ENCODE results near the gene PFDN6.
"Not testable (repeated sequence)": the region's sequence is repeated elsewhere in the genome, so short reads cannot be mapped to it uniquely, and the experiment has no call there.

Gene PFDN6

DNA sequence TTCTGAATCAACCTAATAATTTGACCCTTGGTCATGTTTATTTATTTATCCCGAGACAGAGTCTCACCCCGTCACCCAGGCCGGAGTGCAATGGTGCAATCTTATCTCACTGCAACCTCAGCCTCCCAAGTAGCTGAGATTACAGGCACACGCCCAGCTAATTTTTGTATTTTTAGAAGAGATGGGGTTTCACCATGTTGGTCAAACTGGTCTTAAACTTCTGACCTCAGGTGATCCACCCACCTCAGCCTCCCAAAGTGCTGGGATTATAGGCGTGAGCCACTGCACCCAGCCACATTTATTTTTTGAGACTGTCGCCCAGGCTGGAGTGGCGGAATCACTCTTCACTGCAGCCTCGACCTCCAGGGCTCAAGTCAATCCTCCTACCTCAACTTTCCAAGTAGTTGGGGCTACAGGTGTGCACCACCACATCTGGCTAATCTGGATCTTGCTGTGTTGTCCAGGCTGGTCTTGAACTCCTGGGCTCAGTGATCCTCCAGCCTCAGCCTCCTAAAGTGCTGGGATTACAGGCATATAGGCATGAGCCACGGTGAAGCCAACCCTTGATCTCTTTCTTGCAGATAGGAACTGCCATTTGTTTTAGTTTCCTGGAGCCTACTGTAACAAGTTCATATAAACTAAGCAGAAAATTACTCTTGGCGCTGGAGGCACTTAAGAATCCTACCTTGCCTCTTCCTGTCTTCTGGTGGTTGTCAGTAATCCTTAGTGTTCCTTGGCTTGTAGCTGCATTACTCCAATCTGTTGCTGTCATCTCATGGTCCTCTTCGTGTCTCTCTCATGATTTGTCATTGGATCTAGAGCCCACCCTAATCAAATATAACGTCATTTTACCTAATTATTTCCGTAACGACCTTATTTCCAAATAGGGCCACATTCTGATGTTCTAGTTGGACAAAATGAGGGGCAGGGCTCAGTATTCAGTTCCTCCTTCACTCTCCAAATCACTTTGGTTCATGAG lies 15.2 kb upstream of the PFDN6 start:
- DNase-seq (ENCODE audit: low spot score), result no peak

DNA sequence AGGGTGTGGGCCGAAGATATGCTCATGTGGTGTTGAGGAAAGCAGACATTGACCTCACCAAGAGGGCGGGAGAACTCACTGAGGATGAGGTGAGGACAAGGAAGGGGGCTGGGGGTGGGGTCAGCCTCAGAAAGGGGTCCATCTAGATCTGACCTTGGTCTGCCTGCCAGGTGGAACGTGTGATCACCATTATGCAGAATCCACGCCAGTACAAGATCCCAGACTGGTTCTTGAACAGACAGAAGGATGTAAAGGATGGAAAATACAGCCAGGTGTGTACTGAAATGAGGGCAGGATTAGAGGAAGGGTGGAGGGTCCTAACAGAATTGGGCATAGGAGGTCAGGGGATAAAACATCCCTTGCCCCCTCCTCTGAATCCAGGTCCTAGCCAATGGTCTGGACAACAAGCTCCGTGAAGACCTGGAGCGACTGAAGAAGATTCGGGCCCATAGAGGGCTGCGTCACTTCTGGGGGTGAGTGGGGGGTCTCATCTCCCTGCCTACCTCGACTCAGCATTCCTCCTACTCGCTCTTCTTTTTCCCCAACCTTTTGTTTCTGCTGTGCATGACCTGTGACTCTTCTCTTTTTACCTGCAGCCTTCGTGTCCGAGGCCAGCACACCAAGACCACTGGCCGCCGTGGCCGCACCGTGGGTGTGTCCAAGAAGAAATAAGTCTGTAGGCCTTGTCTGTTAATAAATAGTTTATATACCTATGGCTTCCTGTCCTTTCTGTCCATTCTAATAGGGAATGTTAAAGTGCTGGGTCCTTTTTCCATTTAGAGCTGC lies 13.4 kb upstream of the PFDN6 start:
- not testable (repeated sequence) for DNase-seq (ENCODE audit: low spot score)

DNA sequence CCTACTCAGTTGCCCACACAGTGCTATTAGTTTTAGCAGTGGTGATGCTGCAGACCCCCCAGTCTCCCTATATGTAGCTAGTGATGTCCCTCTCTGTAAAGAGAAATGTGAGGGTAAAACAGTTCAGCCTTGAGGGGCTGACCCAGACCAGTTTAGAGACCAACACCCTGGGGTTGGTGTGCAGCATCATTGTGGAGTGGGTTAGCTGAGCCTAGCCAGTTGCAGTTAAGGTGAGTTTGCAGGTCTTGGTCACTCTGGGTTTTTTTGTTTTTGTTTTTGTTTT lies 12.9 kb upstream of the PFDN6 start:
- no peak for DNase-seq (ENCODE audit: low spot score)

DNA sequence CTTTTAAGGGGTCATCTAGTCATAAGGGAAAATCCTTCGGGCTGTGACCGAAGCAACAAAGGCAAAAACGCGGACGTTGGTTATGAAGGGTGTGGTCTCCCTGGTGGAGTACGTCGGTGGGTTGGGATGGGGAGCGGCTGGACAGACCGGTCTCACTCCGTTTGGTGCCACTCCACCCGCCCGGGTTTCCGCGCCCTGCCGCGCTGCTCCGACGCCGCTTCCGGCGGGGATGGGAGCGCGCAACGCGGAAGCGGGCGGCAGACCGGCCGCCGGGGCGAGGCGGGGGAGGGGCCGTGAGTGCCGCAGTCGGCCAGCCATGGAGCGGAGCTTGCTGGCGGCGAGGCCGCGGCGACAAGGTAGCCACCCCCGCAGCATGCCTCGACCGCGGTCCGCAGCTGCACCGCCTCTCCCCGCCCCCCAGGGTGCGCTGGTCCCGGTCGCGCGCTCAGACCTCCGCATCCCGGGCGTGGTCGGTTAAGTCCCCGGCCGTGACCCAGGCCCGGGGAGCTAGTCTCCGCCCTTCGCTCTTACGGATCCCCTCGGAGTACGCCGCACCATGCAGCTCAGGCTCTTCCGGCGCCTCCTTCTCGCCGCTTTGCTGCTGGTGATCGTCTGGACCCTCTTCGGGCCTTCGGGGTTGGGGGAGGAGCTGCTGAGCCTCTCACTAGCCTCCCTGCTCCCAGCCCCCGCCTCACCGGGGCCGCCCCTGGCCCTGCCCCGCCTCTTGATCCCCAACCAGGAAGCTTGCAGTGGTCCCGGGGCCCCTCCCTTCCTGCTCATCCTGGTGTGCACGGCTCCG lies 12.3 kb upstream of the PFDN6 start, which contains the start of gene B3GALT4:
B3GALT4 (plus strand) TSS at position 260 of the 799 bp plus-strand sequence; CDS start at position 557, 297 bp downstream.
- peak; percentile 70 for DNase-seq (ENCODE audit: low spot score)

DNA sequence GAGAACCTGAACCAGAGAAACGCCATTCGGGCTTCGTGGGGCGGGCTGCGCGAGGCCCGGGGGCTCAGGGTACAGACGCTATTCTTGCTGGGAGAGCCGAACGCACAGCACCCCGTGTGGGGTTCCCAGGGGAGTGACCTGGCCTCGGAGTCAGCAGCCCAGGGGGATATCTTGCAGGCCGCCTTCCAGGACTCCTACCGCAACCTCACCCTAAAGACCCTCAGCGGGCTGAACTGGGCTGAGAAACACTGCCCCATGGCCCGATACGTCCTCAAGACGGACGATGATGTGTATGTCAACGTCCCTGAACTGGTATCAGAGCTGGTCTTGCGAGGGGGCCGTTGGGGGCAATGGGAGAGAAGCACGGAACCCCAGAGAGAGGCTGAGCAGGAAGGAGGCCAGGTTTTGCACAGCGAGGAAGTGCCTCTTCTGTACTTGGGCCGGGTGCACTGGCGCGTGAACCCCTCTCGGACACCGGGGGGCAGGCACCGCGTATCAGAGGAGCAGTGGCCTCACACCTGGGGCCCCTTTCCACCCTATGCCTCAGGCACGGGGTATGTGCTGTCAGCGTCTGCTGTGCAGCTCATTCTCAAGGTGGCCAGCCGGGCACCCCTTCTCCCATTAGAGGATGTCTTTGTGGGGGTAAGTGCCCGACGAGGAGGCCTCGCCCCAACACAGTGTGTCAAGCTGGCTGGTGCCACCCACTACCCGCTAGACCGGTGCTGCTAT lies 11.6 kb upstream of the PFDN6 start:
- no peak for DNase-seq (ENCODE audit: low spot score)

DNA sequence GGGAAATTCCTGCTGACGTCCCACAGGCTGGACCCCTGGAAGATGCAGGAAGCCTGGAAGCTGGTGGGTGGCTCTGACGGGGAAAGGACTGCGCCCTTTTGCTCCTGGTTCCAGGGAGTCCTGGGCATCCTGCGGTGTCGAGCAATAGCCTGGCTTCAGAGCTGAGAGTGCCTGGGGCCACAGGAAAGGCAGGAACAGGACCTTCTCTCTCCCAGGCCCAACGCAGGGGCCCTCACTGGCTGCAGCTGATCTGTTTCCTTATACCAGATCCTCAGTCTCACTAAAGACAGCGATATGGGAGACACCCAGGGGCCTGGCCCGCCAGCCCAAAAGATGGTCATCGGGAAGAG lies 11.0 kb upstream of the PFDN6 start:
- no peak for DNase-seq (ENCODE audit: low spot score)

DNA sequence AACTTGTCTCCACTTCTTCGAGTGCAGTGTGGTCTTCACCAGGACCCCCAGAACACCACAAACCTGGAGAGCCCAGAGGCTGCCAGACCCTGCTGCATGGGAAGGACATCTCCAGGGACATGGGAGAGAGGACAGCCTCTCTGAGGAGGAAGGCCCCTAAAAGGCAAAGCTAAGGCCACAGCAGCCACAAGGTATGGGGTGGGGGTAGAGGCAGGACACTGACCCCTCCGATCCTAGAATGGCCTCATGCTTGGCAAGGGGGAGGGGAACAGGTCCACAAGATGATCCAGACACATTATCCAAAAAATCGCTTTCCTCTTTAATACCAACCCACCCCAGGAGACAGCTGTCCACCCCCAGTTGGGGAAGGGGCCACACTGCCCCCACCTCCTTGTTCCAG lies 10.6 kb upstream of the PFDN6 start:
- no peak for DNase-seq (ENCODE audit: low spot score)

DNA sequence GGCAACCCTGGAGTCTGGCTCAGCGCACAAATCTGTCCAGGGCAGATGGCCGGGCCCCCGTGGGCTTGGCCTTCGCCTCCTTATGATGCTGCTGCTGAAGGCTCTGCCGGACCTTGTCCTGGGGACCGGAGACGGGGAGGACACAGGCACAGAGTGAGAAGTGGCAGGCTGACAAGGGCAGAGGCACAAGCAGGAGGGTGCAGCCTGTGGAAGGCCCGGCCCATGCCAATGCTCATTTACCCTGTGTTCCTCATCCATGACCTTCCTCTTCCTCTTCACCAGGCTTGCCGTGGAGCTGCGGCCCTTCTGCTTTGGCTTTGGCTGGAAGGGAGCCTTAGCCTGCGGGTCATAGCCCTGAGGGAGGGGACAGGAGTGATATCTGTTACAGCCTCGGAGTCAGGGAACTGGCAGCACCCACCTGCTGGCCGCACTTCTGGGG lies 10.1 kb upstream of the PFDN6 start:
- DNase-seq (ENCODE audit: low spot score), result no peak

DNA sequence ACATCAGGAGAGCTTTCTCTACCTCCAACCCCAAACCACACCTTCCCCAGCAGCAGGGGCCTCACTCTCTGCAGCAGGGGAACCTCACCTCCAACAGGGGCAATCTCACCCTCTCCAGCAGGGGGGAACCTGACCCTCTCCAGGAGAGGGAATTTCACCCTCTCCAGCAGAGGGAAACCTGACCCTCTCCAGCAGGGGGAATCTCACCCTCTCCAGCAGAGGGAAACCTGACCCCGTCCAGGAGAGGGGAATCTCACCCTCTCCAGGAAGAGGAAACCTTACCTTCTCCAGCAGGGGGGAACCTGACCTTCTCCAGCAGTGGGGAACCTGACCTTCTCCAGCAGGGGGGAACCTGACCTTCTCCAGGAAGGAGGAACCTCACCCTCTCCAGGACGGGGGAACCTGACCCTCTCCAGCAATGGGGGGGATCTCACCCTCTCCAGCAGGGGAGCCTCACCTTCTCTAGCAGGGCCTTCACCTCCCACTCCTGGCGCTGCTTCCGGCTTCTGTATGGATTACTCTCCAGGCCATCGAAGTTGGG lies 9.4 kb upstream of the PFDN6 start:
- DNase-seq (ENCODE audit: low spot score), result no peak

DNA sequence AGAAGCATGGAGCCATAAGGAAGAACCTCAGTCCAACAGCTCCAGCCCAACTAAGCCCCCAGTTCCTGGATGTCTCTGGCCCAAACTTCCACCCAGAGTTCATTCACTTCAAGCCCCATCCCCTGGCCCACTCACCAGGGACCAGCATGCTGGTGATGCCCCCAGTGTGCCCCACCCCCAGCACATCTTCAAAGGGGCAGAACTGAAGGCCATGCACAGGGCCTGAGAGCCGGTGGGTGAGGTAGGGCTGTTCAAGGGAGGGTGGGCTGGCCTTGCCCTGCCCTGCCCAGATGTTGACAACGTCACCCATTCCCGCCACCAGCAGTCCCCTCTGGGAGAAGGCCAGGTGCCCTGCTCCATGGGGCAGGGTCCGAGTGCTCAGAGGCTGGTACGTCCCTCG lies 8.9 kb upstream of the PFDN6 start:
- DNase-seq (ENCODE audit: low spot score), result no peak

DNA sequence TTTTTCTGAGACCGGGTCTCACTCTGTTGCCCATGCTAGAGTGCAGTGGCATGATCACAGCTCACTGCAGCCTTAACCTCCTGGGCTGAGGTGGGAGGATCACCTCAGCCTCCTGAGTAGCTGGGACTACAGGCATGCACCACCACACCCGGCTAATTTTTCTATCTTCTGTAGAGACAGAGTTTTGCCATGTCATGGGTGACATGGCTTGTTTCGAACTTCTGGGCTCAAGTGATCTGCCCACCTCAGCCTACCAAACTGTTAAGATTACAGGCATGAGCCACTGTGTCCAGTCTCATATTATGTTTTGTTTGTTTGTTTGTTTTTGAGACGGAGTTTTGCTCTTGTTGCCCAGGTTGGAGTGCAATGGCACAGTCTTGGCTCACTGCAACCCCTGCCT lies 4.2 kb upstream of the PFDN6 start:
- not testable (repeated sequence) for DNase-seq (ENCODE audit: low spot score)

DNA sequence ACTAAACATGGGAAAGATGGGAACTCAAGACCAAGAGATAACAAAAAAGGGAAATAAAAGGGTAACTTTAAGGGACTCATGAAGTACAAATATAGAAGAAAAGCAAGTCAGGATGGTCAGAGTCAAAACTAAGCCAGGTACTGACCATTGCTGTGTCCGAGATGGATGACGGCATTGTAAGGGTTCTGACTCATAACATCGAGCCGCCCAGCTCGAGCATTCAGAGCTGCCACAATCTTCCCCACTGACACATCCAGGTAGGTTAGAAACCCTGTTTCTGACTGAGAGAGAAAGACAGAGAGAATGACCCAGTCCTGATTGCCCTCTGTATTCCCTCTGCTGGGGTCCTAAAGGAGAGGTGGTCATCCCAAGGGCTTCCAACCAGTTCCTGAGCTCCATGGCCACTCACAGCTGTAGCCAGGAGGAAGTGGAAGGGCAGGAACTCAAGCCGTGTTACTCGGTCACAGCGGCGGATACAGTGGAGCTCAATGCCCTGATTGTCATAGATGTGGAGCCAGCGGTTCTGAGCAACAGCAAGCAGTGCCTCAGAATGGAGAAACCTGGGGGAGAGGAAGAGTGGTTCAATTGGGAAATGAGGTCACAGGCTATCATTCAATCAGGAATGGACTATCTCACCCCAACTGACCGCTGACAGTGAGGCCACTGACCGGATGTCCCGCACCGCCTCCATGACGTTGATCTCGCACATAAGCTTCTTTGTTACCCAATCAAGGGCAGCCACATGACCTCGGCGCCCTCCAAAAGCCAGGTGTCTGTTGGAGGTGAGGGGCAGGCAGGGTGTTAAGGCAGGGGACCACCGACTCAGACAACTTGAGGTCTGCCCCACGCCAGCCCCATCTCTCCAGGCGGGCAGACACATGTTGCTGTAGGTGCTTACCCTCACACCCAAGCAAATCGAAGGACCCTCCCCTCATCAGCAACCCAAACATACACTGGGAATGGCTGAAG lies 2.2 kb upstream of the PFDN6 start:
- no peak for DNase-seq (ENCODE audit: low spot score)

DNA sequence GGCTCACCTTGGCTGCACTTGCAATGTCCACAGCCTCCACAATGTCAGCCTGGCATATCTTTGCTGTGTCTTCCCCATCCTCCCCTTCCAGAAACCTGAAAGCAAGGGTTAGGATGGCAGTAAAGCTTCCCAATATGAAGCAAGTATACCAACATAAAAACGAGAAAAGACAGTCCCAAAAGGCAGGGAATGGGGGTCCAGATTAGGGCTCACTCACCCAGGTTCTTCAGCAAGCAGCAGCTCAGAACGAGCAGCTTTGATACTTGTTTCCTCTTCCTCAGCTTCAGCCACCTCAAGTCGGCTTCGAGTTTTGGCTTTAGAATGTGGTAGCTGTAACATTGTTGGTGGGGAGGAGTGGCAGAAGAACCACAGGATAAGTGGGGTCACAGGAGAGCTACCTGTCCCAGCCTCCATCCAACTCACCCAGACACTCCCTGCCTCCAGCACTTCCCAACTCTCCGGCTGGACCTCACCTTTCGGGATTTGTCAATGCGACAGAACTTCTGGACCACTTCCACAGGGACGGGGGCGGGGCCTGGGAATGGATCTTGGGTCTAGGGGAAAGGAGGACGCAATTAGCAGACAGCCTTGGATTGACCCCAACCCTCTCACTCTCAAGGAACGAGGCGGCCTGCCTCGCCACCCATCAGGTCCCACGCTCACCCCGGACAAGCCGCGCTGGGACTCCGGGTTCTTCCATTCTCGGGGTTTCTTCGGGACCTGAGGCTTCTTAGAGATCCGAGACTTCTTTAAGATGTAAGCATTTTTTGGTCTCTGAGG lies 1.1 kb upstream of the PFDN6 start:
- no peak for DNase-seq (ENCODE audit: low spot score)

DNA sequence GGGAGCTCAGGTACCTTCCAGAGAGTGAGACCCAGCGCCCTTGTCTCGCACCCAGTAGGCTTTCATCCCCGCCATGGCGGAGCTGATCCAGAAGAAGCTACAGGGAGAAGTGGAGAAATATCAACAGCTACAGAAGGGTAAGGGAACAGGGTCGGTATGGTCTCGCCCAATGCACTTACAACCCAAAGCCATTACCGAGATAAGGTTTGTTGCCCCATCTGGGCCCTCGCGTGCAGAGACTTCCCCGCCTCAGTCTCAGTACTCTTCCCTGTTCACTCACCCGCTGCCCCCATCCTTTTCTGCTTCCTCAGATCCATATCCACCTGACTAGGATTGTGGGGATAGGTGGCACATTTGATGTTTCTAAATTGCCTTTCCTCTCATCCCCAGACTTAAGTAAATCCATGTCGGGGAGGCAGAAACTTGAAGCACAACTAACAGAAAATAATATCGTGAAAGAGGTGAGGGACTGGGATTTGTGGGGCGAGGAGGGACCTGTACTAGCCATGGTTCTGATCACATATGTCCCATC lies 449 bp downstream of the PFDN6 start:
- no peak for DNase-seq (ENCODE audit: low spot score)

DNA sequence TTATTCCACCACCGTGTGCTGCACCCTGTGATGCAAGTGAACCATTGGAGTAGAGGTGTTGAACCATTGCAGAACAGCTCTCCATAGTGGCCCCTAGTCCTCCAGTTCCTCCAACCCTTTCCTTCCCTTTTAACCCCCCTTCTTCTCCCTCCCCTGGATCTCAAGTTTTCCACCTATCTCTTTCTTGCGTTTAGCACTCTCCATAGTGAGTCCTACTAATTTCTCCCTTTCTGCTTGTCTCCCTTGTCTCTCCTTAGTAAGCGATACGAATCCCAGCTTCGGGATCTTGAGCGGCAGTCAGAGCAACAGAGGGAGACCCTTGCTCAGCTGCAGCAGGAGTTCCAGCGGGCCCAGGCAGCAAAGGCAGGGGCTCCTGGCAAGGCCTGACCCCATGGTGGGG lies 1.1 kb downstream of the PFDN6 start:
- DNase-seq (ENCODE audit: low spot score), result no peak

DNA sequence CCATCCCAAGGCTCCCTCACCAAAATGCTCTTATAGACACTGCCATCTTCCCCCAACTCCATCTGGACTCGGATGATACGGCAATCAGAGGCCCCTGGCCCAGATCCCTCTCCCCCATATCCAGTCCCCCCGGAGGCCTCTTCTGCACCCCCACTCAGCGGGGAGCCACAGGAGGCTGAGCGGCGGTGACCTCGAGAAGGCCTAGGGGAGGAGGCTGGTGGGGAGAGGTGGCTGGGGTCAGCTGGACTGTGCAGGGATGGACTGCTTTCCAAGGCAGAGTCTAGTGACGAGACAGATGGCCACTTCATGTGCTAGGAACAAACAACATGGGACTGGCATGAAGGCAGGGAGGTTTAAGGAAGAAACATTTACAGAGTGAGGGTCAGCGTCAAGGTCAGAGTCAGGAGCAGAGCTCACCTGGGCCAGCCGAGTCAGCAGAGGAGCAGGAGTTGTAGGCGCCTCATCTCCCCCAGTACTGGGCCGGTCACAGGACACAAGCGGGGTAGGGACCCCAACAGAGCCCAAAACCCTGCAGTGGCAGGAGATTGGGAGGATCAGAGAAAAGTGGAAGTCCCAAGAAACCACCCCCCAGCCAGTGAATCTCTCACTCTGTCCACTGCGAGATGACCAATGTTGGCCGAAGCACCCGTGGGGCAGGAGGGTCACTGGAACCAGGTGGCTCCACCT lies 3.7 kb downstream of the PFDN6 start:
- no peak for DNase-seq (ENCODE audit: low spot score)

DNA sequence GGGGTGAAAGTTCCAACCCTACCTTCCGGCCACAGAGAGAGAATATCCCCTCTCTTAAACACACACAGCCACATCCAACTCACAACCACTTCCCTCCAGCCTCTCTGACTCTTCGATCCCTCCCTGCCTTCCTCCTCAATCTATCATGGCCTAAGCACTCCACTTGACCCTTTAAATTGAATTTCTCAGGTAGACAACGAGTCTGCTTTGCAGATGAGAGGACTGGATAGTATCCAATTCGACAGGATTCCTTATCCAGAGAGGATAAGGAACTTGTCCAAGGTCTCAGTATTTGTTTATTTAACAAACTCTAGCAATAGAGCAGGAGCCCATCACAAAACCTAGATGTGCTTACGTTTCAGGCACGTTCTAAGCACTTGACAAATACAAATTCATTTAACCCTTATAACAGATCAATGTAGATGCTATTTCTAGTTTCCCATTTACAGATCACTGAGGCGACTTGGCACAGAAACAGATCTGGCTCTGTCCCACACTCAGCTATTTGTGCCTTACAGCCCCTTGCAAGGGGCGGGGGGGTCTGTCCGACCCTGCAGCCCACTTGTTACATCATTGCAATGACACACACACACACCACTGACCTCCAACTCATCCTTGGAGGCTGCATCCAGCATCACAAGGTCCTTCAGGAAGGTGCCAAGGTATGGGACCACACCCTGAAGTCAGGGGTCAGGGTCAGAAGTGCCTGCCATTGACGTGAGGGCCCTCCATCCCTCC lies 4.9 kb downstream of the PFDN6 start:
- no peak for DNase-seq (ENCODE audit: low spot score)
